Mucosa of stomach (tissue), 1 donor: ENCODE measurements around the gene GPX8.

ENCODE experiments used
- H3K27me3 ChIP-seq: one replicate; pipeline ENCODE4 v1.7.0; 2013; ENCODE audit warnings: mild to moderate bottlenecking, low read length; ENCODE audit not compliant: control insufficient read depth, insufficient read depth
- H3K36me3 ChIP-seq: one replicate; pipeline ENCODE4 v1.7.0; 2013; ENCODE audit warnings: low read length; ENCODE audit not compliant: control insufficient read depth, insufficient read depth
- H3K4me1 ChIP-seq: one replicate; pipeline ENCODE4 v1.7.0; 2013; ENCODE audit warnings: mild to moderate bottlenecking, low read length; ENCODE audit not compliant: control insufficient read depth, insufficient read depth
- H3K4me3 ChIP-seq: one replicate; pipeline ENCODE4 v1.7.0; 2013; ENCODE audit warnings: low read length
- H3K9ac ChIP-seq: one replicate; pipeline ENCODE4 v1.7.0; 2013; ENCODE audit warnings: mild to moderate bottlenecking, low read length, moderate library complexity
- H3K9me3 ChIP-seq: one replicate; pipeline ENCODE4 v1.7.0; 2013; ENCODE audit warnings: mild to moderate bottlenecking, low read length, moderate library complexity; ENCODE audit not compliant: control insufficient read depth
- donor health status: Pancreatic carcinoma.

Gene GPX8

GRCh38 chr5:55176176-55176818 is 16.3 kb downstream of the GPX8 start:
- Histone ChIP-seq H3K9me3 (no peaks in the 10 kb centered on the region), H3K9ac (no peak overlapping the region), H3K4me3 (peak overlapping the region; percentile 32), H3K36me3 (no peaks in the 10 kb centered on the region), H3K4me1 (peaks cover 28% of the 10 kb centered on the region), H3K27me3 (peaks cover 57% of the 10 kb centered on the region)

- no peaks in the 10 kb centered on the region for H3K36me3 ChIP-seq
- no peaks in the 10 kb centered on the region for H3K9me3 ChIP-seq
- H3K9ac ChIP-seq = no peak overlapping the region
- H3K4me3 ChIP-seq = no peak overlapping the region
- peaks cover 27% of the 10 kb centered on the region for H3K4me1 ChIP-seq
- H3K27me3 ChIP-seq = peaks cover 57% of the 10 kb centered on the region
Observed at GRCh38 chr5:55177078-55177477, 17.1 kb downstream of the GPX8 start.

- H3K9me3 ChIP-seq = no peaks in the 10 kb centered on the region
- H3K36me3 ChIP-seq = no peaks in the 10 kb centered on the region
- no peak overlapping the region for H3K9ac ChIP-seq
- no peak overlapping the region for H3K4me3 ChIP-seq
- peaks cover 35% of the 10 kb centered on the region for H3K27me3 ChIP-seq
- H3K4me1 ChIP-seq = peaks cover 11% of the 10 kb centered on the region
Observed at GRCh38 chr5:55180016-55180415, 20.0 kb downstream of the GPX8 start.

GRCh38 chr5:55187370-55187769 is 27.4 kb downstream of the GPX8 start:
- Histone ChIP-seq H3K9ac (no peak overlapping the region), H3K4me3 (no peak overlapping the region), H3K4me1 (no peaks in the 10 kb centered on the region), H3K27me3 (peaks cover 3% of the 10 kb centered on the region), H3K9me3 (no peaks in the 10 kb centered on the region), H3K36me3 (no peaks in the 10 kb centered on the region)

- no peak overlapping the region for H3K4me3 ChIP-seq
- no peaks in the 10 kb centered on the region for H3K4me1 ChIP-seq
- no peak overlapping the region for H3K9ac ChIP-seq
- no peaks in the 10 kb centered on the region for H3K9me3 ChIP-seq
- H3K27me3 ChIP-seq = peaks cover 3% of the 10 kb centered on the region
- H3K36me3 ChIP-seq = no peaks in the 10 kb centered on the region
Observed at GRCh38 chr5:55188656-55189540, 28.9 kb downstream of the GPX8 start.

- H3K4me3 ChIP-seq = no peak overlapping the region
- H3K27me3 ChIP-seq = no peaks in the 10 kb centered on the region
Observed at GRCh38 chr5:55191165-55191564, 31.2 kb downstream of the GPX8 start.

GRCh38 chr5:55205001-55205400 is 45.0 kb downstream of the GPX8 start:
- Histone ChIP-seq H3K36me3 (no peaks in the 10 kb centered on the region), H3K27me3 (no peaks in the 10 kb centered on the region), H3K4me1 (no peaks in the 10 kb centered on the region)

More at GRCh38 chr5:55191165-55191564, 31.2 kb downstream of the GPX8 start:
- Histone ChIP-seq H3K9ac (no peak overlapping the region), H3K36me3 (no peaks in the 10 kb centered on the region), H3K9me3 (no peaks in the 10 kb centered on the region), H3K4me1 (no peaks in the 10 kb centered on the region)

GRCh38 chr5:55211184-55211874 is 51.4 kb downstream of the GPX8 start:
- no peaks in the 10 kb centered on the region for H3K9me3 ChIP-seq

More at GRCh38 chr5:55205001-55205400, 45.0 kb downstream of the GPX8 start:
- Histone ChIP-seq H3K4me3 (no peak overlapping the region), H3K9ac (no peak overlapping the region), H3K9me3 (no peaks in the 10 kb centered on the region)

More at GRCh38 chr5:55211184-55211874, 51.4 kb downstream of the GPX8 start:
- Histone ChIP-seq H3K4me3 (no peak overlapping the region), H3K27me3 (no peaks in the 10 kb centered on the region), H3K4me1 (no peaks in the 10 kb centered on the region), H3K9ac (no peak overlapping the region), H3K36me3 (no peaks in the 10 kb centered on the region)
